Measurements from ENCODE around the gene DEDD2.
"Not testable (repeated sequence)": the region's sequence is repeated elsewhere in the genome, so short reads cannot be mapped to it uniquely, and the experiment has no call there.

The DEDD2 gene

GRCh38 chr19:42217520-42218437, at the start of gene DEDD2:
Gene DEDD2 (minus strand): TSS chr19:42217677. CDS start chr19:42217007, 670 bp downstream.
- DNase-seq (ENCODE audit: low spot score), result peak; percentile 100

- DNase-seq (ENCODE audit: low spot score), result not testable (repeated sequence)
These were observed 49.6 kb upstream of the DEDD2 start for GRCh38 chr19:42266928-42267603.

DNA sequence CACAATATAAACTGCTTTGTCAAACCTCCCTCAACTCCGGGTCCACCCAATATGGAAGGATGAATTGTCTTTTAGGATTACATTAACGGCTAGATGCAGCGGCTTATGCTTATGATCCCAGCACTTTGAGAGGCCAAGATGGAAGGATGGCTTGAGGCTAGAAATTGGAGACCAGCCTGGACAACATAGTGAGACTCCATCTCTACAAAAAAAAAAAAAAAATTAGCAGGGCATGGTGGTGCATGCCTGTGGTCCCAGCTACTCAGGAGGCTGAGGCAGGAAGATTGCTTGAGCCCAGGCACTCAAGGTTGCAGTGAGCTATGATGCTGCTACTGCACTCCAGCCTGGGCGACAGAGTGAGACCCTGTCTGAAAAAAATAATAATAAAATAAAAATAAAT, 48.6 kb upstream of the DEDD2 start:
- not testable (repeated sequence) for DNase-seq (ENCODE audit: low spot score)

DNA sequence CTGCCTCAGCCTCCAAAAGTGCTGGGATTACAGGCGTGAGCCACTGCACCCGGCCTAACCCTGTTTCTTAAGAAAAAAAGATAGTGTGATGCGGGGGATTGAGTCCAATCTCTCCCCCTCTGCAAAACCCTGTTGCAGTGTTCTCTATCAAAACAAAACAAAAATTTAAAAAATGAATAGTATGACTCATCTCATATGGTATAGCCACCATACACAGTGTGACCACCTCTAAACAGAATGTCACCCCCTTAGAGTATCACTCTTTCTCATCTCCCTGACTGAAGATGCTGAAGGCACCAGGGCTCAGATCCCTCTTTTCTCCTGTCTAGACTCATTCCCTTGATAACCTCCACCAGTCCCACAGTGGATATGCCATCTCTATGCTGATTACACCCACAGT, 44.3 kb upstream of the DEDD2 start:
- DNase-seq (ENCODE audit: low spot score), result no peak

DNA sequence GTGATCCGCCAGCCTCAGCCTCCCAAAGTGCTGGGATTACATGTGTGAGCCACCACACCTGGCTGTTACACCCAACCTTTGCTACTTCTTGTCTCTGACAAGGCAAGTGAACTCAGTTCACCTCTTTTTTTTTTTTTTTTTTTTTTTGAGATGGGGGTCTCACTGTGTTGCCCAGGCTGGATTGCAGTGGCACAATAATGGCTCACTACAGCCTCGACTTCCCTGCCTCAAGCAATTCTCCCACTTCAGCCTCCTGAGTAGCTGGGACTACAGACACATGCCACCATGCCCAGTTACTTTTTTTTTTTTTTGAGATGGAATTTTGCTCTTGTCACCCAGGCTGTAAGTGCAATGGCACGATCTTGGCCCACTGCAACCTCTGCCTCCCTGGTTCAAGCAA, 40.4 kb upstream of the DEDD2 start:
- DNase-seq (ENCODE audit: low spot score), result not testable (repeated sequence)

DNA sequence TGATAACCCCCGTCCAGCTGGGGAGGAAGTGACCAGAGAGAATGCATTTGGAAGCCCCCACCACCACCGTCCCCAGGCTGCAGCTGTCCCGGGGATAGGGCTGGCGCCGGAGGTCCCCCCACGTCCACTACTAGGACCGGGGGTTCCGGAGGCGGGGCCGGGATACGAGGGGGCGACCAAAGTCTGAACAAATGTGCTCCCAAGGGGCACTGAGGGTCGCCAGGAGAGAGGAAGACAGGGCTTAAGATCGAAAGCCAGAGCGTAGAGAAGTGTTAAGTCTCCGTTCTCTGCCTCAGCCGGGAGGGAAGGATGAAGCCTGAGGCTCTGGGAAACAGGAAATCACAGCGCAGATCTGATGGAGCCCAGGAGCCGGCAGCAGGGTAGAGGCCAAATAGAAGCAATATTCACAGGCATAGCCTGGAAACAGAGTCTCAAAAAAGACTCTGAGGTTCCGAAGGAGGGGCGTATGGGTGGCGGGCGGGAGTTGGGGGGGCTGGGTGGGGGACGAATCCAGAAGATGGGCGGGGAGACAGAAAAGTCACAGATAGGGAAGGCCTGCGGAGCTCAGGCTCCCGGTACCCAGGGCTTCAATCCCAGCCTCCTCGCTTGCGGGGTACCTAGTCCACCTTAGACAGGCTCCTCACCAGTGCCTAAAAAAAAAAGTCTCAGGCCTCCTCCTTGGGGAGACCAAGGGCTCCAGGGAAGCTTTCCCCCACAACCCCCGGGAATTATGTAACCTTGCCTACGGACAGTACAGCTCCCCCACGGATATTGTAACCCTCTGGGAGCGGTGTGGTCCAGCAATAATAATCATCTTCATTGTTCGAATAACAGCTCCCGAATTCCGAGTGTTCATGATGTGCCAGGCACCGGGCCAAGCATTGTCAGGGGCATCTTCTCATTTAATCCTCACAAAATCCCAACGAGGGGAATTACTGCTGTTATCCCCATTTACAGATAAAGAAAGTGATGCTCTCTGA, 38.6 kb upstream of the DEDD2 start:
- DNase-seq (ENCODE audit: low spot score), result no peak

GRCh38 chr19:42254850-42255765, 37.6 kb upstream of the DEDD2 start, which contains the start of gene ERF:
Gene ERF (minus strand): TSS chr19:42255128. CDS start chr19:42254999, 129 bp downstream.
- DNase-seq (ENCODE audit: low spot score), result peak; percentile 94

DNA sequence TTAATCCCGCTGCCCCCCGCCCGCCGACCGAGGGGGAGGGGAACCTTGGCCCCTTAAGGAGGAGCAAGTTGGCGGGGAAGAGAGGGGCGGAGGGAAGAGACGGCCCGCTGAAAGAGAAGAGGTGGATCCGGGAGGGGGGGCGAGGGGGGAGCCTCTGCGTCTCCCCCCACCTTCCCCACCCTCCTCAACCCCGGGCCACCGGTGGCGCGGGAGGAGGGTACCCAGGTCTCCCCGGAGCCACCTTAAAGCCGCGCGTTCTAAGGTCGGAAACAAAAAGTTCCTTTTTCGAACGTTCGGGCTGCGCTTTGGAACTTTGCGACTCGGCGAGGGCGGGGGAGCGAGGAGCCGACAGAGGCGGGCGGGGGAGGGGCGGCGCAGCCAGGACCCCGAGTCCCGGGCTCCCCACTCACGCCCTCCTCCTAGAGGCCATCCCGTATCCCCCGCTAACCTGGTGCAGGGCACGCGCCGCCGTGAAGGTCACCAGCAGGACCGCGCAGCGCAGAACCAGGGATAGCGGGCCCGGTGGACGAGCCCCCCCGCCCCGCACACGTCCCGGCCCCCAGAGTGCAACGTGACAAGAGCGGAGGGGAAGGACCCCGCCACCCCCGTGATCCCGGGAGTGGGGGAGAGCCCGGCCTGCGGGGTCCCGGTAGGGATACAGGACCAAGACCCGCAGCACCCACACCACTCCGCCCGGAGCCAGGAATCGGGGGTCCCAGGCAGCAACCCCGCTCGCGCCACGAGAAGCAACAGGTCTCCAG, 36.8 kb upstream of the DEDD2 start:
- DNase-seq (ENCODE audit: low spot score), result peak; percentile 79

DNA sequence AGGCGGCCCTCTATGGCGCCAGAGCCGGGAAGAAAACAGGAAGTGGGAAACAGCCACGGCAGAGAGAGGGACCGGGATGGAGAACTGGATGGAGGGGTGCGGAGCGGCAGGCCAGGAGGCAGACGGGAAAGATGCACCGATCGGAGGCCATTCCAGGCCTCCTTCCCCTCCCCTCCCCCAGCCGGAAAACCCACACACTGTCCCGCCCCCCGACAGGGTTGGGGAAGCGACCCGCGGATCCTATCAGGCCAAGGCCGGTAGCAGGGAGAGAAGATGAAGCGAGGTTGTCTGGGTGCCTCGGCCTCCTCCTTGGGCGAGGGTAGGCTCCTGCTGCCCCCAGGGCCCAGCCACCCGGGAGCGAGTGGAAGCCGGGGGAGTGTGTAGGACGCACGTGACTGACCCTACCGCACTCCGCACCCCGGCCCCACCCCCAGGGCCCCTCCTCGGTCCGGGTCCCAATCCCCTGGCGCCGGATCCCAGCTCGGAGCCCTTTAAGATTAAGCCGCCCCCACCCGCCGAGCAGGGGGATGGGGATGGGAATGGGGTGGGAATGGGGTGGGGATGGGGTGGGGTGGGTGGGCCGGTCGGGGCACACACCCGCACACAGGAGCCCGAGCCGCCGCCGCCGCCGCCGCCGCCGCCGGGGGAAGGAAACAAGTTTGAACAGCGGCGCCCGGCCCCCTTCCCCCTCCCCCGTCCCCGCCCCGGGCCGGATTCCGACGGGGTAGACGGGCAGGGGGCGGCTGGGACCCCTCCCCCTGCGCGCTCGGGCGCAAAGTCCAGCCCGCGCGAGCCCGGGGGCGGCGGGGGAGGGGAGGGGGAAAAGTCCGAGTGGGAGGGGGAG, 36.0 kb upstream of the DEDD2 start:
- peak; percentile 38 for DNase-seq (ENCODE audit: low spot score)

GRCh38 chr19:42252365-42253244, 35.1 kb upstream of the DEDD2 start:
- DNase-seq (ENCODE audit: low spot score), result no peak

DNA sequence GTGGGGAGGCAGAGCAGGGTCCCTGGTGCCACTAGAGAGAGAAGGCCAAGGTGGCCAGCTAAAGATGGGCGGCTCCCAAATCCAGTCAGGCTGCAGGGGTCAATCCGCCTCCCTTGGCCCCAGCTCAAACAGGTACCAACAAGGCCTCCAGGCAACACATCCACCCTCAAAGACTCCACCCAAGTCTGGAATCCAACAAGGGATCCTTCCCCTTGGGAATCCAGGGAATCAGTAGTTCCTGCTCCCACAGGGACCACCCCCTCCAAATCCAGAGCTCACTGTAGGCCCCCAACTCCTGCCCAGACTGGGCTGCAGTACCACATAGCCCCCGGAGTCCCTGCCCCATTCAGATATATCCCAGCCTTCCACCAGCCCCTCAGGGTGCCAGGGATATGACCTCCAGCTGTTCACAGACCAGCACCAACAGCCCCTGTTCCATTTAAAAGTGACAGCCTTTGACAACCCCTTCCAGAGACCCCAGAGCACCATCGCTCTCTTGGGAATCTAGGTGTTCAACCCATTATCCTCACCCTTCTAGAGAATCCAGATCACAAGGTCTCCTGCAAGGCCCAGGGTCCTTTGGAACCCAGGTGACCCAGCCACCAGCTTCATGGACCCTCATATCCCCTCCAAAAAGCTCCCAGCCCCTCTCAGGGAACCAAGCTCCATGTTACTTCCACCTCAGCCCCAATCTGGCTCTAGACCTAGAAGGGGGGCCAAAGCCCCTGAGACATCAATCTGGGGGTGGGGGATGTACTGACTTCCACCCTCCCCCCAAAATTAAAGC, 34.3 kb upstream of the DEDD2 start:
- DNase-seq (ENCODE audit: low spot score), result no peak

DNA sequence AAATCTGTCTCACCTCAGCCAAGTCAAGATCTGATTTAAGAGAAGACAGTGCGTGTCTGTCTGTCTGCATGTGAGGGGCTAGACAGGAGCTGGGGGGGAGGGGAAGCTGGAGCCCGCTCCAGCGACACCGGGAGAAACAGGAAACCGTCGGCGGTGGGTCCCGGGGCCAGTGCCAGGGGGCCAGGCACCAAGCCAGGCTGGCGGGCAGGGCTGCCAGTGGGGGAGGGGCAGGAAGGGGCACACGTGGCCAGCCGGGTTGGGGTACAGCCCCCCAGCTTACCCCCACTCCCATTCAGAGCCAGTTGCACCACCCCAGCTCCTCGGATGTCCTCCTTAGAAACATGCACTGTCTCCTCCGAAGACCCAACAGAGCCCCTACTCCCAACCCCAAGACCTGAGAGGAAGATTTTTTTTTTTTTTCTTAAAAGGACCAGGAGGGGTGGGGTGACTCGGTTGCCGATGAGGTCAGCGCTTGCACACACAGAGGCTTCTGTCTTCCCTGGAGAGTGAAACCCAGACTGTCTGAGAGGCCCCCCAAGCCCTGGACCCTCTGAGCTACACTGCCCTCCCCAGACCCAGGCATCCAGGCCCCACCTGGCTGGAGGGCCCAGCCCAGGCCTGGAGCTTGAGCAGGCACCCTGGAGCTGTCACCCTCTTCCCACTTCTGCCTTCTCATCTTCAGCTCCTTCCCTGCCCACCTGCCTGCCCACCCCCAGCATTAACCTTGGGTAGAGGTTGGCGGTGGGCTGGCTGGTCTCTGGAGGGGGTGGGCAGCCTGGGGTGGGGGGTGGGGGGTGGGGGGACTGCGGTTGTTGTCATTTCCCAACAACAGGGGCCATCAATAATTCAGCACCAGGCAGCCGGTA, 33.4 kb upstream of the DEDD2 start:
- DNase-seq (ENCODE audit: low spot score), result no peak

DNA sequence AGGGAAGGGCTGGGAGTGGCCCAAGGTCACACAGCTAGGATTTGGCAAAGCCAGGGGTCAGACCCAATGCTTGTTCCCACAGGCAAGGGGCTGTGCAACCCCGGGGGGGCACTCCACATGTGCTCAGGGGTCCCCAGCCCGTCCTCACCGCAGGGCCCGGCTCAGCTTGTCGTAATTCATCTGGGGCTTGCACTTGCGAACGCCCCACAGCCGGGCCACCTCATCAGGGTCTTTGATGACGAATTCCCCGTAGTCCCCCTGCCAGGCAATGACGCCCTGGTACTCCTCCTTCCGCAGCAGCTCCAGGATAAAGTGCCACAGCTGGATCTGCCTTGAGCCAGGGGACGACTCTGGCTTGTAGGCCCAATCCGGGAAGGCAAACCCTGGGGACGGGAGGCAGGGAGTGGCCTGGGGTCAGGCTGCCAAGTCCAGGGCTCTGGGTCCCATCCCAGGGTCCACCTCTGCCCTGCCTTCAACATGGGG, 32.7 kb upstream of the DEDD2 start:
- no peak for DNase-seq (ENCODE audit: low spot score)

DNA sequence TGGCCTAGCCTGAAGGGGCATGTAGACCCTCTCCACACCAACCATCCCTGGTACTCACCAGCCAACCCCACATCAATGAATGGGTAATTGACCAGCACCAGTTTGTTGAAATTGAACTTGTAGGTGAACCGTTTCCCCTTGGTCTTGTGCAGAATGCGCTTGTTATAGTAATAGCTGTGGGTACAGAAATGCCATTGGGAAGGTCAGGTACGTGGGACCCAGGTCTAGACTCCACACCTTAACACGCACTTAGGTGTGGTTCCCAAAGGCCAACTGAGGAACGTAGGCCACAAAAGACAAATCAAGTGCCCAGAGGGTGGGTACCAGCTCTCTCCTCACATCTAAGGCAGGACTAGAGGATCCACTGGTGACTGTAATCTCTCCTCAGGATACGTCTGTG, 32.3 kb upstream of the DEDD2 start:
- no peak for DNase-seq (ENCODE audit: low spot score)

DNA sequence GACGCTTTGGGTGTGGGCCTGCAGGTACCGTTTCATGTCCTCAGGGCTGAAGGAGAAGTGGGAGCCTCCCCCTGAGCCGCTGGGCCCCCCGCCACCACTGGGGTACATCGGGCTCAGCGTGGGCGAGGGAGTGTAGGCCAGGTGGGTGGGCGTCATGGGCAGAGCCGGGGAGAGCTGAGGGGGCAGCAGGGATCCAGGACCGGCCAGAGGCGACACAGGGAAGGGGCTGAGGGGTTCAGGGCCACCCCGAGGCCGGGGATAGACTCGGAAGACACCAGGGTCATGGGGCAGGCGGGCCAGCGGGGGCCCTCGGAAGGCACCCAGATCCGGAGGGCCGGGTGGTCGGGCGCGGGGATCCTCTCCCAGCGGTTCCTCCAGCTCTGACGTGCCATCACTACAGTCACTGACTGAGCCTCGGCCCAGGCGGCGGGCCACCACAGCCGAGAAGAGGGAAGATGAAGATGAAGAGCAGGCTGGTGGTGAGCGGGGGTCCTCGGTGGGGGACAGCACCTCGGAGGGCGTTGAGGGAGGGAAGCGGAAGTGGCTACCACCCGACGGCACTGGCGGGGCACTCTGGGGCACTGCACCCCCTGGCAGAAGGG, 31.8 kb upstream of the DEDD2 start:
- no peak for DNase-seq (ENCODE audit: low spot score)

All from CD4-positive, alpha-beta T cell treated with Interleukin-2 at 100 ng/mL for 4 hours (primary cell).